ENCODE results near the gene GPRC6A. TPM values are rescaled to one million over a fixed set of nuclear protein-coding genes. Genes with fewer than 3 reads are reported as not detected.

Gene GPRC6A
- not detected for total RNA-seq

GRCh38 chr6:116828983-116829382 lies at the start of gene GPRC6A:
TSS of gene GPRC6A (minus strand) at chr6:116829083. CDS start at chr6:116829013, 70 bp downstream.
- no peaks in the 10 kb centered on the region for H3K9me3 ChIP-seq
- H3K36me3 ChIP-seq = no peaks in the 10 kb centered on the region
- H3K27me3 ChIP-seq = no peaks in the 10 kb centered on the region
- TF ChIP-seq CTCF (IDR thresholded peaks at IDR 0.05) = no peak
- no peak for TF ChIP-seq POLR2A (IDR thresholded peaks at IDR 0.05)
- no peaks in the 10 kb centered on the region for H3K4me1 ChIP-seq
- H3K27ac ChIP-seq = no peak within 1 kb of the TSS
- no peak for DNase-seq
- no peak within 1 kb of the TSS for H3K4me3 ChIP-seq

GRCh38 chr6:116877743-116878142 lies 48.9 kb upstream of the GPRC6A start:
- no peak for DNase-seq
- H3K9me3 ChIP-seq = no peaks in the 10 kb centered on the region
- H3K27ac ChIP-seq = no peak overlapping the region
- no peaks in the 10 kb centered on the region for H3K36me3 ChIP-seq
- TF ChIP-seq POLR2A (IDR thresholded peaks at IDR 0.05) (no peak), CTCF (IDR thresholded peaks at IDR 0.05) (no peak)
- H3K4me1 ChIP-seq = peaks cover 0 to 14% (median 0%) of the 10 kb centered on the region in 4 donors
- H3K4me3 ChIP-seq = no peak overlapping the region
- peaks cover 0 to 10% of the 10 kb centered on the region in 2 donors for H3K27me3 ChIP-seq

- H3K36me3 ChIP-seq = no peaks in the 10 kb centered on the region
- peak within 1 kb of the TSS in 3 of 4 donors; percentile 2 to 38 (median 30) for H3K4me3 ChIP-seq
- peaks cover 0 to 14% (median 0%) of the 10 kb centered on the region in 4 donors for H3K4me1 ChIP-seq
- H3K27ac ChIP-seq = no peak within 1 kb of the TSS
- H3K9me3 ChIP-seq = no peaks in the 10 kb centered on the region
- peak in 1 of 3 donors; percentile 50 for DNase-seq
- peaks cover 0 to 10% of the 10 kb centered on the region in 2 donors for H3K27me3 ChIP-seq
- TF ChIP-seq CTCF (IDR thresholded peaks at IDR 0.05) (no peak), POLR2A (IDR thresholded peaks at IDR 0.05) (no peak)
These were observed 48.0 kb upstream of the GPRC6A start, which contains the start of gene RFX6 for GRCh38 chr6:116876635-116877611. TSS of gene RFX6 (plus strand) at chr6:116877242. CDS start at chr6:116877276, 34 bp downstream.

- Histone ChIP-seq H3K9me3 (no peaks in the 10 kb centered on the region), H3K4me1 (peaks cover 0 to 14% (median 0%) of the 10 kb centered on the region in 4 donors), H3K27ac (no peak overlapping the region), H3K36me3 (no peaks in the 10 kb centered on the region), H3K27me3 (peaks cover 0 to 10% of the 10 kb centered on the region in 2 donors), H3K4me3 (no peak overlapping the region)
- DNase-seq = no peak
- TF ChIP-seq POLR2A (IDR thresholded peaks at IDR 0.05) = no peak
- no peak for TF ChIP-seq CTCF (IDR thresholded peaks at IDR 0.05)
These were observed 47.2 kb upstream of the GPRC6A start for GRCh38 chr6:116876107-116876506.

GRCh38 chr6:116872771-116873170 lies 43.9 kb upstream of the GPRC6A start:
- no peak overlapping the region for H3K4me3 ChIP-seq
- no peaks in the 10 kb centered on the region for H3K9me3 ChIP-seq
- TF ChIP-seq POLR2A (IDR thresholded peaks at IDR 0.05) = no peak
- no peak for TF ChIP-seq CTCF (IDR thresholded peaks at IDR 0.05)
- H3K27ac ChIP-seq = no peak overlapping the region
- H3K36me3 ChIP-seq = no peaks in the 10 kb centered on the region
- H3K4me1 ChIP-seq = peaks cover 0 to 14% (median 0%) of the 10 kb centered on the region in 4 donors
- peaks cover 0 to 10% of the 10 kb centered on the region in 2 donors for H3K27me3 ChIP-seq
- DNase-seq = no peak

Data from Peyer's patch (tissue), 4 donors.